ENCODE results near the gene GLIPR2. TPM values are rescaled to one million over a fixed set of nuclear protein-coding genes. Genes with fewer than 3 reads are reported as not detected.

Gene GLIPR2
- total and polyA plus RNA-seq, 2 of the 13 experiments (the other 11 are each of a cell fraction or from before 2014, with no cell fraction given): 0.08 to 0.42 TPM

DNA sequence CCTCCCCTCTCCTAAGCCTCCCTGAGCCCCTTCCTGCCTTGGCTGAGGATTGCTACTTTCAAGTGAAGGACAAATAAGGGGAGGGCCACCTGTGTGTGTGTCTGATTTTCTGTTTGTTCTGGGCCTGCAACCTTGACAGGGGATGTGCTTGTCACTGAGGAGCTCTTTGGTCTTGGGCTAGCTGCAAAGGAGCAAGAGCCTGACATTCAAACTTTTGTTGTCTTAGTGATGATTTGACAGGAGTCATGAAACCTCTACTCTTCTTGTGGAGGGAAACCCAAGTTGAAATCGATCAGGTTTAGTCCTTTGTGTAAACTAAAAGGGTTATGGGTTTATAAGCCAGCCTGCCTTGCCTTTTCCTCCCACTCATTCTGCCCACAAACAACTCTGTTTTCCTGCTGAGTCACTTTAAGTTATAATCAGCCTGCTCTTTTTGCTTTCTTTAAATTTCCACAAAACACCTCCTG lies 71.0 kb downstream of the GLIPR2 start (continued):
- TF ChIP-seq ZNF350 (CRISPR knock-in tag; IDR thresholded peaks at IDR 0.05; ENCODE audit: borderline replicate concordance, low read depth): no peak
- TF ChIP-seq, protein P1, sequence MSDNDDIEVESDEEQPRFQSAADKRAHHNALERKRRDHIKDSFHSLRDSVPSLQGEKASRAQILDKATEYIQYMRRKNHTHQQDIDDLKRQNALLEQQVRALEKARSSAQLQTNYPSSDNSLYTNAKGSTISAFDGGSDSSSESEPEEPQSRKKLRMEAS (IDR thresholded peaks at IDR 0.05): no peak
- 0 out of 2 replicates have a peak, but pooled peaks have one; percentile 34 for TF ChIP-seq POGZ (CRISPR knock-in tag; IDR thresholded peaks at IDR 0.05)
- TF ChIP-seq, protein P2, sequence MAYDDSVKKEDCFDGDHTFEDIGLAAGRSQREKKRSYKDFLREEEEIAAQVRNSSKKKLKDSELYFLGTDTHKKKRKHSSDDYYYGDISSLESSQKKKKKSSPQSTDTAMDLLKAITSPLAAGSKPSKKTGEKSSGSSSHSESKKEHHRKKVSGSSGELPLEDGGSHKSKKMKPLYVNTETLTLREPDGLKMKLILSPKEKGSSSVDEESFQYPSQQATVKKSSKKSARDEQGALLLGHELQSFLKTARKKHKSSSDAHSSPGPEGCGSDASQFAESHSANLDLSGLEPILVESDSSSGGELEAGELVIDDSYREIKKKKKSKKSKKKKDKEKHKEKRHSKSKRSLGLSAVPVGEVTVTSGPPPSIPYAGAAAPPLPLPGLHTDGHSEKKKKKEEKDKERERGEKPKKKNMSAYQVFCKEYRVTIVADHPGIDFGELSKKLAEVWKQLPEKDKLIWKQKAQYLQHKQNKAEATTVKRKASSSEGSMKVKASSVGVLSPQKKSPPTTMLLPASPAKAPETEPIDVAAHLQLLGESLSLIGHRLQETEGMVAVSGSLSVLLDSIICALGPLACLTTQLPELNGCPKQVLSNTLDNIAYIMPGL (CRISPR knock-in tag; IDR thresholded peaks at IDR 0.05; ENCODE audit: borderline replicate concordance in 1 of 2, low read depth in 1 of 2): no peak
- no peak for TF ChIP-seq HES4 (CRISPR knock-in tag; IDR thresholded peaks at IDR 0.05; ENCODE audit: borderline replicate concordance)
- TF ChIP-seq ETV5 (CRISPR knock-in tag; IDR thresholded peaks at IDR 0.05; ENCODE audit: borderline replicate concordance): 0 out of 2 replicates have a peak, but pooled peaks have one; percentile 15
- TF ChIP-seq, protein P3, sequence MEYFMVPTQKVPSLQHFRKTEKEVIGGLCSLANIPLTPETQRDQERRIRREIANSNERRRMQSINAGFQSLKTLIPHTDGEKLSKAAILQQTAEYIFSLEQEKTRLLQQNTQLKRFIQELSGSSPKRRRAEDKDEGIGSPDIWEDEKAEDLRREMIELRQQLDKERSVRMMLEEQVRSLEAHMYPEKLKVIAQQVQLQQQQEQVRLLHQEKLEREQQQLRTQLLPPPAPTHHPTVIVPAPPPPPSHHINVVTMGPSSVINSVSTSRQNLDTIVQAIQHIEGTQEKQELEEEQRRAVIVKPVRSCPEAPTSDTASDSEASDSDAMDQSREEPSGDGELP (IDR thresholded peaks at IDR 0.05; ENCODE audit: borderline replicate concordance, low read depth): no peak
- no peak for TF ChIP-seq HHEX (CRISPR knock-in tag; IDR thresholded peaks at IDR 0.05)
- no peak for TF ChIP-seq TOE1 (CRISPR knock-in tag; IDR thresholded peaks at IDR 0.05)
- no peak for TF ChIP-seq CBX2 (IDR thresholded peaks at IDR 0.05; ENCODE audit: low read depth, low read length)
- no peak for TF ChIP-seq CBX2 (CRISPR knock-in tag; IDR thresholded peaks at IDR 0.05; ENCODE audit: low read depth)
- TF ChIP-seq SALL2 (CRISPR knock-in tag; IDR thresholded peaks at IDR 0.05): no peak
- no peak for TF ChIP-seq ZNF274 (CRISPR knock-in tag; IDR thresholded peaks at IDR 0.05)
- TF ChIP-seq, protein P4, sequence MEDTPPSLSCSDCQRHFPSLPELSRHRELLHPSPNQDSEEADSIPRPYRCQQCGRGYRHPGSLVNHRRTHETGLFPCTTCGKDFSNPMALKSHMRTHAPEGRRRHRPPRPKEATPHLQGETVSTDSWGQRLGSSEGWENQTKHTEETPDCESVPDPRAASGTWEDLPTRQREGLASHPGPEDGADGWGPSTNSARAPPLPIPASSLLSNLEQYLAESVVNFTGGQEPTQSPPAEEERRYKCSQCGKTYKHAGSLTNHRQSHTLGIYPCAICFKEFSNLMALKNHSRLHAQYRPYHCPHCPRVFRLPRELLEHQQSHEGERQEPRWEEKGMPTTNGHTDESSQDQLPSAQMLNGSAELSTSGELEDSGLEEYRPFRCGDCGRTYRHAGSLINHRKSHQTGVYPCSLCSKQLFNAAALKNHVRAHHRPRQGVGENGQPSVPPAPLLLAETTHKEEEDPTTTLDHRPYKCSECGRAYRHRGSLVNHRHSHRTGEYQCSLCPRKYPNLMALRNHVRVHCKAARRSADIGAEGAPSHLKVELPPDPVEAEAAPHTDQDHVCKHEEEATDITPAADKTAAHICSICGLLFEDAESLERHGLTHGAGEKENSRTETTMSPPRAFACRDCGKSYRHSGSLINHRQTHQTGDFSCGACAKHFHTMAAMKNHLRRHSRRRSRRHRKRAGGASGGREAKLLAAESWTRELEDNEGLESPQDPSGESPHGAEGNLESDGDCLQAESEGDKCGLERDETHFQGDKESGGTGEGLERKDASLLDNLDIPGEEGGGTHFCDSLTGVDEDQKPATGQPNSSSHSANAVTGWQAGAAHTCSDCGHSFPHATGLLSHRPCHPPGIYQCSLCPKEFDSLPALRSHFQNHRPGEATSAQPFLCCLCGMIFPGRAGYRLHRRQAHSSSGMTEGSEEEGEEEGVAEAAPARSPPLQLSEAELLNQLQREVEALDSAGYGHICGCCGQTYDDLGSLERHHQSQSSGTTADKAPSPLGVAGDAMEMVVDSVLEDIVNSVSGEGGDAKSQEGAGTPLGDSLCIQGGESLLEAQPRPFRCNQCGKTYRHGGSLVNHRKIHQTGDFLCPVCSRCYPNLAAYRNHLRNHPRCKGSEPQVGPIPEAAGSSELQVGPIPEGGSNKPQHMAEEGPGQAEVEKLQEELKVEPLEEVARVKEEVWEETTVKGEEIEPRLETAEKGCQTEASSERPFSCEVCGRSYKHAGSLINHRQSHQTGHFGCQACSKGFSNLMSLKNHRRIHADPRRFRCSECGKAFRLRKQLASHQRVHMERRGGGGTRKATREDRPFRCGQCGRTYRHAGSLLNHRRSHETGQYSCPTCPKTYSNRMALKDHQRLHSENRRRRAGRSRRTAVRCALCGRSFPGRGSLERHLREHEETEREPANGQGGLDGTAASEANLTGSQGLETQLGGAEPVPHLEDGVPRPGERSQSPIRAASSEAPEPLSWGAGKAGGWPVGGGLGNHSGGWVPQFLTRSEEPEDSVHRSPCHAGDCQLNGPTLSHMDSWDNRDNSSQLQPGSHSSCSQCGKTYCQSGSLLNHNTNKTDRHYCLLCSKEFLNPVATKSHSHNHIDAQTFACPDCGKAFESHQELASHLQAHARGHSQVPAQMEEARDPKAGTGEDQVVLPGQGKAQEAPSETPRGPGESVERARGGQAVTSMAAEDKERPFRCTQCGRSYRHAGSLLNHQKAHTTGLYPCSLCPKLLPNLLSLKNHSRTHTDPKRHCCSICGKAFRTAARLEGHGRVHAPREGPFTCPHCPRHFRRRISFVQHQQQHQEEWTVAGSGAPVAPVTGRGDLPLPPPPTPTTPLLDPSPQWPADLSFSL (CRISPR knock-in tag; IDR thresholded peaks at IDR 0.05): no peak
- no peak for TF ChIP-seq NR3C1 (CRISPR knock-in tag; IDR thresholded peaks at IDR 0.05)
- 0 out of 2 replicates have a peak, but pooled peaks have one; percentile 34 for TF ChIP-seq ZNF205 (CRISPR knock-in tag; IDR thresholded peaks at IDR 0.05)
- no peak for TF ChIP-seq ZFP36L2 (CRISPR knock-in tag; IDR thresholded peaks at IDR 0.05)
- TF ChIP-seq, protein P5, sequence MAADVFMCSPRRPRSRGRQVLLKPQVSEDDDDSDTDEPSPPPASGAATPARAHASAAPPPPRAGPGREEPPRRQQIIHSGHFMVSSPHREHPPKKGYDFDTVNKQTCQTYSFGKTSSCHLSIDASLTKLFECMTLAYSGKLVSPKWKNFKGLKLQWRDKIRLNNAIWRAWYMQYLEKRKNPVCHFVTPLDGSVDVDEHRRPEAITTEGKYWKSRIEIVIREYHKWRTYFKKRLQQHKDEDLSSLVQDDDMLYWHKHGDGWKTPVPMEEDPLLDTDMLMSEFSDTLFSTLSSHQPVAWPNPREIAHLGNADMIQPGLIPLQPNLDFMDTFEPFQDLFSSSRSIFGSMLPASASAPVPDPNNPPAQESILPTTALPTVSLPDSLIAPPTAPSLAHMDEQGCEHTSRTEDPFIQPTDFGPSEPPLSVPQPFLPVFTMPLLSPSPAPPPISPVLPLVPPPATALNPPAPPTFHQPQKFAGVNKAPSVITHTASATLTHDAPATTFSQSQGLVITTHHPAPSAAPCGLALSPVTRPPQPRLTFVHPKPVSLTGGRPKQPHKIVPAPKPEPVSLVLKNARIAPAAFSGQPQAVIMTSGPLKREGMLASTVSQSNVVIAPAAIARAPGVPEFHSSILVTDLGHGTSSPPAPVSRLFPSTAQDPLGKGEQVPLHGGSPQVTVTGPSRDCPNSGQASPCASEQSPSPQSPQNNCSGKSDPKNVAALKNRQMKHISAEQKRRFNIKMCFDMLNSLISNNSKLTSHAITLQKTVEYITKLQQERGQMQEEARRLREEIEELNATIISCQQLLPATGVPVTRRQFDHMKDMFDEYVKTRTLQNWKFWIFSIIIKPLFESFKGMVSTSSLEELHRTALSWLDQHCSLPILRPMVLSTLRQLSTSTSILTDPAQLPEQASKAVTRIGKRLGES (CRISPR knock-in tag; IDR thresholded peaks at IDR 0.05; ENCODE audit: borderline replicate concordance): no peak
